ENCODE results near the gene ENOX1. TPM values are rescaled to one million over a fixed set of nuclear protein-coding genes. Genes with fewer than 3 reads are reported as not detected.

ENOX1 gene
- total RNA-seq, 1 experiment from 2014 or later = 0.95 TPM

GRCh38 chr13:43537124-43537523 lies 249.6 kb downstream of the ENOX1 start:
- intact Hi-C loops (cut with micrococcal nuclease) = no loop called here
- H3K4me3 ChIP-seq (ENCODE audit: low read length) = no peak overlapping the region
- no peaks in the 10 kb centered on the region for H3K79me2 ChIP-seq (ENCODE audit: low read length)
- H3K27ac ChIP-seq (ENCODE audit: low read length) = no peak overlapping the region
- H3K9me3 ChIP-seq (ENCODE audit: low read length) = no peaks in the 10 kb centered on the region
- TF ChIP-seq EZH2phosphoT487 (IDR thresholded peaks at IDR 0.05; ENCODE audit: borderline replicate concordance, low read length) (no peak), EZH2 (IDR thresholded peaks at IDR 0.05; ENCODE audit: low read length, unreplicated experiment) (no peak), CTCF (conservative IDR thresholded peaks at IDR 0.05; ENCODE audit: low read depth, low read length) (no peak)
- H3K27me3 ChIP-seq (ENCODE audit: low read length) = no peaks in the 10 kb centered on the region
- ATAC-seq (no peak), DNase-seq (no peak)
- ChIA-PET POLR2A (ENCODE audit: unreplicated experiment) (no interaction called here), CTCF (no interaction called here)
- H3K4me2 ChIP-seq (ENCODE audit: low read length) = no peak overlapping the region
- no peaks in the 10 kb centered on the region for H3K36me3 ChIP-seq (ENCODE audit: low read depth, low read length)
- no peaks in the 10 kb centered on the region for H4K20me1 ChIP-seq (ENCODE audit: low read length)
- no TSS peak for BruUV-seq (replicated peaks)
- no peak overlapping the region for H2AFZ ChIP-seq (ENCODE audit: low read length)
- no peaks in the 10 kb centered on the region for H3F3A ChIP-seq (ENCODE audit: low read length, unreplicated experiment)
- 0 out of 2 replicates have a peak, but pooled peaks cover 4% of the 10 kb centered on the region for H3K4me1 ChIP-seq (ENCODE audit: insufficient read depth, low read length)
- no peak overlapping the region for H3K9ac ChIP-seq (ENCODE audit: low read length)
- H3K9me2 ChIP-seq (replicated peaks; ENCODE audit: low read length) = no peaks in the 10 kb centered on the region

- no peak overlapping the region for H3K9ac ChIP-seq (ENCODE audit: low read length)
- H4K20me1 ChIP-seq (ENCODE audit: low read length) = no peaks in the 10 kb centered on the region
- no peaks in the 10 kb centered on the region for H3K9me3 ChIP-seq (ENCODE audit: low read length)
- no TSS peak for BruUV-seq (replicated peaks)
- H3K9me2 ChIP-seq (replicated peaks; ENCODE audit: low read length) = no peaks in the 10 kb centered on the region
- POLR2A ChIA-PET (ENCODE audit: unreplicated experiment) = no interaction called here
- H3K27me3 ChIP-seq (ENCODE audit: low read length) = no peaks in the 10 kb centered on the region
- H3K4me2 ChIP-seq (ENCODE audit: low read length) = peak overlapping the region; percentile 32; the same call in 1 of the 2 replicates
- CTCF ChIA-PET = no interaction called here
- H3F3A ChIP-seq (ENCODE audit: low read length, unreplicated experiment) = peaks cover 6% of the 10 kb centered on the region
- peak; percentile 99 for ATAC-seq
- intact Hi-C loops (cut with micrococcal nuclease) = loop anchor here (10.0 kb wide), 1 partner anchor 95 kb away; no protein-coding TSS in a partner anchor
- no peak overlapping the region for H2AFZ ChIP-seq (ENCODE audit: low read length)
- DNase-seq = peak; percentile 93
- no peaks in the 10 kb centered on the region for H3K36me3 ChIP-seq (ENCODE audit: low read depth, low read length)
- H3K79me2 ChIP-seq (ENCODE audit: low read length) = no peaks in the 10 kb centered on the region
- H3K4me1 ChIP-seq (ENCODE audit: insufficient read depth, low read length) = peaks cover 14% of the 10 kb centered on the region
- peak overlapping the region; percentile 66 for H3K27ac ChIP-seq (ENCODE audit: low read length)
- TF ChIP-seq EZH2 (IDR thresholded peaks at IDR 0.05; ENCODE audit: low read length, unreplicated experiment) = no peak
- TF ChIP-seq EZH2phosphoT487 (IDR thresholded peaks at IDR 0.05; ENCODE audit: borderline replicate concordance, low read length) = no peak
- no peak for TF ChIP-seq CTCF (conservative IDR thresholded peaks at IDR 0.05; ENCODE audit: low read depth, low read length)
- no peak overlapping the region for H3K4me3 ChIP-seq (ENCODE audit: low read length)
These were observed 257.0 kb downstream of the ENOX1 start for GRCh38 chr13:43529796-43530195.

GRCh38 chr13:43528992-43529391 lies 257.8 kb downstream of the ENOX1 start:
- no peaks in the 10 kb centered on the region for H3K9me3 ChIP-seq (ENCODE audit: low read length)
- H3K9ac ChIP-seq (ENCODE audit: low read length) = no peak overlapping the region
- CTCF ChIA-PET = no interaction called here
- H3K79me2 ChIP-seq (ENCODE audit: low read length) = no peaks in the 10 kb centered on the region
- TF ChIP-seq CTCF (conservative IDR thresholded peaks at IDR 0.05; ENCODE audit: low read depth, low read length) (no peak), EZH2 (IDR thresholded peaks at IDR 0.05; ENCODE audit: low read length, unreplicated experiment) (no peak), EZH2phosphoT487 (IDR thresholded peaks at IDR 0.05; ENCODE audit: borderline replicate concordance, low read length) (no peak)
- peaks cover 14% of the 10 kb centered on the region for H3K4me1 ChIP-seq (ENCODE audit: insufficient read depth, low read length)
- no peak overlapping the region for H3K4me3 ChIP-seq (ENCODE audit: low read length)
- no peaks in the 10 kb centered on the region for H4K20me1 ChIP-seq (ENCODE audit: low read length)
- POLR2A ChIA-PET (ENCODE audit: unreplicated experiment) = no interaction called here
- no peaks in the 10 kb centered on the region for H3K9me2 ChIP-seq (replicated peaks; ENCODE audit: low read length)
- no peak overlapping the region; the same call in 1 of the 2 replicates for H3K27ac ChIP-seq (ENCODE audit: low read length)
- no peak overlapping the region for H2AFZ ChIP-seq (ENCODE audit: low read length)
- ATAC-seq (no peak), DNase-seq (no peak)
- no TSS peak for BruUV-seq (replicated peaks)
- no peaks in the 10 kb centered on the region for H3K27me3 ChIP-seq (ENCODE audit: low read length)
- no peak overlapping the region for H3K4me2 ChIP-seq (ENCODE audit: low read length)
- H3K36me3 ChIP-seq (ENCODE audit: low read depth, low read length) = no peaks in the 10 kb centered on the region
- intact Hi-C loops (cut with micrococcal nuclease) = loop anchor here (10.0 kb wide), 1 partner anchor 94 kb away; no protein-coding TSS in a partner anchor
- peaks cover 6% of the 10 kb centered on the region for H3F3A ChIP-seq (ENCODE audit: low read length, unreplicated experiment)
